ENCODE measurements around the gene CFAP45.

GRCh38 chr1:159889202-159889601 is 10.8 kb downstream of the CFAP45 start:
- TF ChIP-seq CTCF (IDR thresholded peaks at IDR 0.05) (no peak), CREM (CRISPR knock-in tag; IDR thresholded peaks at IDR 0.05) (no peak), FOXJ3 (CRISPR knock-in tag; IDR thresholded peaks at IDR 0.05; ENCODE audit: borderline replicate concordance) (no peak), ZNF138 (CRISPR knock-in tag; conservative IDR thresholded peaks at IDR 0.05) (no peak), NFYB (CRISPR knock-in tag; conservative IDR thresholded peaks at IDR 0.05; ENCODE audit: low read depth) (no peak), FOXK1 (CRISPR knock-in tag; IDR thresholded peaks at IDR 0.05) (no peak), IRF2 (CRISPR knock-in tag; IDR thresholded peaks at IDR 0.05; ENCODE audit: borderline replicate concordance, low read depth) (no peak), E2F5 (CRISPR knock-in tag; IDR thresholded peaks at IDR 0.05) (no peak)
- TF ChIP-seq, protein P1, sequence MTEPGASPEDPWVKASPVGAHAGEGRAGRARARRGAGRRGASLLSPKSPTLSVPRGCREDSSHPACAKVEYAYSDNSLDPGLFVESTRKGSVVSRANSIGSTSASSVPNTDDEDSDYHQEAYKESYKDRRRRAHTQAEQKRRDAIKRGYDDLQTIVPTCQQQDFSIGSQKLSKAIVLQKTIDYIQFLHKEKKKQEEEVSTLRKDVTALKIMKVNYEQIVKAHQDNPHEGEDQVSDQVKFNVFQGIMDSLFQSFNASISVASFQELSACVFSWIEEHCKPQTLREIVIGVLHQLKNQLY (CRISPR knock-in tag; IDR thresholded peaks at IDR 0.05), result no peak
- TF ChIP-seq, protein P2, sequence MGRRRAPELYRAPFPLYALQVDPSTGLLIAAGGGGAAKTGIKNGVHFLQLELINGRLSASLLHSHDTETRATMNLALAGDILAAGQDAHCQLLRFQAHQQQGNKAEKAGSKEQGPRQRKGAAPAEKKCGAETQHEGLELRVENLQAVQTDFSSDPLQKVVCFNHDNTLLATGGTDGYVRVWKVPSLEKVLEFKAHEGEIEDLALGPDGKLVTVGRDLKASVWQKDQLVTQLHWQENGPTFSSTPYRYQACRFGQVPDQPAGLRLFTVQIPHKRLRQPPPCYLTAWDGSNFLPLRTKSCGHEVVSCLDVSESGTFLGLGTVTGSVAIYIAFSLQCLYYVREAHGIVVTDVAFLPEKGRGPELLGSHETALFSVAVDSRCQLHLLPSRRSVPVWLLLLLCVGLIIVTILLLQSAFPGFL (CRISPR knock-in tag; IDR thresholded peaks at IDR 0.05; ENCODE audit: borderline replicate concordance), result no peak
- TF ChIP-seq, protein P3, sequence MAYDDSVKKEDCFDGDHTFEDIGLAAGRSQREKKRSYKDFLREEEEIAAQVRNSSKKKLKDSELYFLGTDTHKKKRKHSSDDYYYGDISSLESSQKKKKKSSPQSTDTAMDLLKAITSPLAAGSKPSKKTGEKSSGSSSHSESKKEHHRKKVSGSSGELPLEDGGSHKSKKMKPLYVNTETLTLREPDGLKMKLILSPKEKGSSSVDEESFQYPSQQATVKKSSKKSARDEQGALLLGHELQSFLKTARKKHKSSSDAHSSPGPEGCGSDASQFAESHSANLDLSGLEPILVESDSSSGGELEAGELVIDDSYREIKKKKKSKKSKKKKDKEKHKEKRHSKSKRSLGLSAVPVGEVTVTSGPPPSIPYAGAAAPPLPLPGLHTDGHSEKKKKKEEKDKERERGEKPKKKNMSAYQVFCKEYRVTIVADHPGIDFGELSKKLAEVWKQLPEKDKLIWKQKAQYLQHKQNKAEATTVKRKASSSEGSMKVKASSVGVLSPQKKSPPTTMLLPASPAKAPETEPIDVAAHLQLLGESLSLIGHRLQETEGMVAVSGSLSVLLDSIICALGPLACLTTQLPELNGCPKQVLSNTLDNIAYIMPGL (CRISPR knock-in tag; IDR thresholded peaks at IDR 0.05), result no peak
- TF ChIP-seq, protein P4, sequence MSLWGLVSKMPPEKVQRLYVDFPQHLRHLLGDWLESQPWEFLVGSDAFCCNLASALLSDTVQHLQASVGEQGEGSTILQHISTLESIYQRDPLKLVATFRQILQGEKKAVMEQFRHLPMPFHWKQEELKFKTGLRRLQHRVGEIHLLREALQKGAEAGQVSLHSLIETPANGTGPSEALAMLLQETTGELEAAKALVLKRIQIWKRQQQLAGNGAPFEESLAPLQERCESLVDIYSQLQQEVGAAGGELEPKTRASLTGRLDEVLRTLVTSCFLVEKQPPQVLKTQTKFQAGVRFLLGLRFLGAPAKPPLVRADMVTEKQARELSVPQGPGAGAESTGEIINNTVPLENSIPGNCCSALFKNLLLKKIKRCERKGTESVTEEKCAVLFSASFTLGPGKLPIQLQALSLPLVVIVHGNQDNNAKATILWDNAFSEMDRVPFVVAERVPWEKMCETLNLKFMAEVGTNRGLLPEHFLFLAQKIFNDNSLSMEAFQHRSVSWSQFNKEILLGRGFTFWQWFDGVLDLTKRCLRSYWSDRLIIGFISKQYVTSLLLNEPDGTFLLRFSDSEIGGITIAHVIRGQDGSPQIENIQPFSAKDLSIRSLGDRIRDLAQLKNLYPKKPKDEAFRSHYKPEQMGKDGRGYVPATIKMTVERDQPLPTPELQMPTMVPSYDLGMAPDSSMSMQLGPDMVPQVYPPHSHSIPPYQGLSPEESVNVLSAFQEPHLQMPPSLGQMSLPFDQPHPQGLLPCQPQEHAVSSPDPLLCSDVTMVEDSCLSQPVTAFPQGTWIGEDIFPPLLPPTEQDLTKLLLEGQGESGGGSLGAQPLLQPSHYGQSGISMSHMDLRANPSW (CRISPR knock-in tag; conservative IDR thresholded peaks at IDR 0.05; ENCODE audit: low read depth), result no peak
